Measurements from ENCODE around the gene NUDT3.
"Not testable (repeated sequence)": the region's sequence is repeated elsewhere in the genome, so short reads cannot be mapped to it uniquely, and the experiment has no call there.

Gene NUDT3

GRCh38 chr6:34414999-34415858 is 22.8 kb upstream of the NUDT3 start:
- H3K27me3 Mint-ChIP-seq = no peaks in the 10 kb centered on the region
- H3K36me3 Mint-ChIP-seq (ENCODE audit: low read depth) = peaks cover 48% of the 10 kb centered on the region
- H3K27ac Mint-ChIP-seq = no peak overlapping the region
- ATAC-seq = peak; percentile 38
- H3K4me3 Mint-ChIP-seq = no peak overlapping the region
- no peak for DNase-seq
- H3K9me3 Mint-ChIP-seq = no peaks in the 10 kb centered on the region
- H3K4me1 Mint-ChIP-seq = peaks cover 18% of the 10 kb centered on the region

GRCh38 chr6:34412643-34413214 is 20.3 kb upstream of the NUDT3 start:
- H3K4me1 Mint-ChIP-seq = peaks cover 9% of the 10 kb centered on the region
- H3K4me3 Mint-ChIP-seq = no peak overlapping the region
- no peak overlapping the region for H3K27ac Mint-ChIP-seq
- H3K36me3 Mint-ChIP-seq (ENCODE audit: low read depth) = peaks cover 32% of the 10 kb centered on the region
- no peaks in the 10 kb centered on the region for H3K27me3 Mint-ChIP-seq
- H3K9me3 Mint-ChIP-seq = no peaks in the 10 kb centered on the region
- DNase-seq (no peak), ATAC-seq (no peak)

GRCh38 chr6:34412016-34412415 is 19.5 kb upstream of the NUDT3 start:
- DNase-seq (no peak), ATAC-seq (no peak)
- Mint-ChIP-seq H3K36me3 (ENCODE audit: low read depth) (peaks cover 25% of the 10 kb centered on the region), H3K4me1 (peaks cover 6% of the 10 kb centered on the region), H3K27ac (no peak overlapping the region), H3K4me3 (no peak overlapping the region), H3K27me3 (no peaks in the 10 kb centered on the region), H3K9me3 (no peaks in the 10 kb centered on the region)

- H3K36me3 Mint-ChIP-seq (ENCODE audit: low read depth); H3K27me3 Mint-ChIP-seq; ATAC-seq; H3K4me3 Mint-ChIP-seq; H3K4me1 Mint-ChIP-seq; DNase-seq; H3K27ac Mint-ChIP-seq; H3K9me3 Mint-ChIP-seq: not testable (repeated sequence)
Measured at GRCh38 chr6:34407915-34408314, 15.4 kb upstream of the NUDT3 start.

GRCh38 chr6:34396518-34396917 is 4.0 kb upstream of the NUDT3 start:
- Mint-ChIP-seq H3K27me3 (no peaks in the 10 kb centered on the region), H3K27ac (no peak overlapping the region), H3K4me1 (peaks cover 13% of the 10 kb centered on the region), H3K4me3 (no peak overlapping the region), H3K36me3 (ENCODE audit: low read depth) (peaks cover 3% of the 10 kb centered on the region), H3K9me3 (peaks cover 3% of the 10 kb centered on the region)
- DNase-seq (no peak), ATAC-seq (no peak)

- Mint-ChIP-seq H3K36me3 (ENCODE audit: low read depth) (peaks cover 3% of the 10 kb centered on the region), H3K4me1 (peaks cover 21% of the 10 kb centered on the region), H3K27ac (no peak overlapping the region), H3K4me3 (no peak overlapping the region), H3K27me3 (no peaks in the 10 kb centered on the region), H3K9me3 (peaks cover 3% of the 10 kb centered on the region)
- ATAC-seq = no peak
- DNase-seq = no peak
Measured at GRCh38 chr6:34393966-34394305, 1.5 kb upstream of the NUDT3 start.

GRCh38 chr6:34393191-34393965 is 909 bp upstream of the NUDT3 start:
- peaks cover 3% of the 10 kb centered on the region for H3K36me3 Mint-ChIP-seq (ENCODE audit: low read depth)
- H3K27ac Mint-ChIP-seq = peak overlapping the region; percentile 93
- ATAC-seq (no peak), DNase-seq (no peak)
- no peaks in the 10 kb centered on the region for H3K27me3 Mint-ChIP-seq
- H3K4me3 Mint-ChIP-seq = no peak overlapping the region
- peaks cover 21% of the 10 kb centered on the region for H3K4me1 Mint-ChIP-seq
- H3K9me3 Mint-ChIP-seq = peaks cover 3% of the 10 kb centered on the region

- H3K9me3 Mint-ChIP-seq = peaks cover 3% of the 10 kb centered on the region
- no peaks in the 10 kb centered on the region for H3K27me3 Mint-ChIP-seq
- H3K4me1 Mint-ChIP-seq = peaks cover 21% of the 10 kb centered on the region
- ATAC-seq = peak; percentile 50
- H3K36me3 Mint-ChIP-seq (ENCODE audit: low read depth) = peaks cover 3% of the 10 kb centered on the region
- H3K4me3 Mint-ChIP-seq = no peak overlapping the region
- no peak overlapping the region for H3K27ac Mint-ChIP-seq
- peak; percentile 61 for DNase-seq
Measured at GRCh38 chr6:34391786-34392496, 528 bp downstream of the NUDT3 start.

- H3K4me1 Mint-ChIP-seq = peaks cover 26% of the 10 kb centered on the region
- no peaks in the 10 kb centered on the region for H3K27me3 Mint-ChIP-seq
- DNase-seq = no peak
- peaks cover under 1% of the 10 kb centered on the region for H3K9me3 Mint-ChIP-seq
- no peak for ATAC-seq
- H3K4me3 Mint-ChIP-seq = no peak overlapping the region
- H3K27ac Mint-ChIP-seq = no peak overlapping the region
- peaks cover under 1% of the 10 kb centered on the region for H3K36me3 Mint-ChIP-seq (ENCODE audit: low read depth)
Measured at GRCh38 chr6:34391473-34391785, 1.0 kb downstream of the NUDT3 start.

GRCh38 chr6:34390531-34391472 is 1.7 kb downstream of the NUDT3 start:
- Mint-ChIP-seq H3K27me3 (no peaks in the 10 kb centered on the region), H3K4me3 (no peak overlapping the region), H3K4me1 (peaks cover 29% of the 10 kb centered on the region), H3K36me3 (ENCODE audit: low read depth) (no peaks in the 10 kb centered on the region), H3K27ac (no peak overlapping the region), H3K9me3 (no peaks in the 10 kb centered on the region)
- ATAC-seq (no peak), DNase-seq (no peak)

- no peaks in the 10 kb centered on the region for H3K9me3 Mint-ChIP-seq
- peaks cover 32% of the 10 kb centered on the region for H3K4me1 Mint-ChIP-seq
- ATAC-seq (no peak), DNase-seq (no peak)
- H3K4me3 Mint-ChIP-seq = no peak overlapping the region
- H3K27me3 Mint-ChIP-seq = no peaks in the 10 kb centered on the region
- no peaks in the 10 kb centered on the region for H3K36me3 Mint-ChIP-seq (ENCODE audit: low read depth)
- H3K27ac Mint-ChIP-seq = no peak overlapping the region
Measured at GRCh38 chr6:34389034-34389433, 3.4 kb downstream of the NUDT3 start.

- DNase-seq (no peak), ATAC-seq (no peak)
- peaks cover 2% of the 10 kb centered on the region for H3K36me3 Mint-ChIP-seq (ENCODE audit: low read depth)
- H3K9me3 Mint-ChIP-seq = no peaks in the 10 kb centered on the region
- no peak overlapping the region for H3K4me3 Mint-ChIP-seq
- peaks cover 31% of the 10 kb centered on the region for H3K4me1 Mint-ChIP-seq
- no peak overlapping the region for H3K27ac Mint-ChIP-seq
- H3K27me3 Mint-ChIP-seq = no peaks in the 10 kb centered on the region
Measured at GRCh38 chr6:34388421-34388820, 4.0 kb downstream of the NUDT3 start.

- no peak overlapping the region for H3K4me3 Mint-ChIP-seq
- ATAC-seq = no peak
- H3K4me1 Mint-ChIP-seq = peaks cover 26% of the 10 kb centered on the region
- H3K36me3 Mint-ChIP-seq (ENCODE audit: low read depth) = peaks cover 4% of the 10 kb centered on the region
- no peaks in the 10 kb centered on the region for H3K9me3 Mint-ChIP-seq
- DNase-seq = no peak
- peak overlapping the region; percentile 29 for H3K27ac Mint-ChIP-seq
- no peaks in the 10 kb centered on the region for H3K27me3 Mint-ChIP-seq
Measured at GRCh38 chr6:34386316-34387137, 5.9 kb downstream of the NUDT3 start.
